Vagina (tissue), 2 donors: ENCODE measurements around the gene SLX4IP.

Experiments
- POLR2A ChIP-seq, 2 donors: fragments of 450-650 bp; IDR thresholded peaks; one replicate each; pipeline ENCODE4 v1.6.1; 2017; ENCODE audit warnings: antibody characterized with exemption in 2 of 2, mild to moderate bottlenecking in 2 of 2, moderate library complexity in 2 of 2
- POLR2AphosphoS5 ChIP-seq, 2 donors: sonication (generic); formaldehyde crosslinking; IDR thresholded peaks; one replicate each; pipeline ENCODE4 v1.9.0; 2017; ENCODE audit warnings: antibody characterized with exemption in 2 of 2, mild to moderate bottlenecking in 2 of 2, low read depth in 1 of 2; ENCODE audit not compliant: insufficient read depth in 1 of 2
- TF ChIP-seq, protein P1 (sequence below), 3 experiments: fragments of 450-650 bp in 2 of 3; fragments of 200-600 bp in 1 of 3; sonication (generic) in 1 of 3; IDR thresholded peaks; one replicate each; pipeline ENCODE4 v1.5.1; 2017 to 2019; ENCODE audit warnings: antibody characterized with exemption in 3 of 3, mild to moderate bottlenecking in 2 of 3, moderate library complexity in 2 of 3

DNA sequence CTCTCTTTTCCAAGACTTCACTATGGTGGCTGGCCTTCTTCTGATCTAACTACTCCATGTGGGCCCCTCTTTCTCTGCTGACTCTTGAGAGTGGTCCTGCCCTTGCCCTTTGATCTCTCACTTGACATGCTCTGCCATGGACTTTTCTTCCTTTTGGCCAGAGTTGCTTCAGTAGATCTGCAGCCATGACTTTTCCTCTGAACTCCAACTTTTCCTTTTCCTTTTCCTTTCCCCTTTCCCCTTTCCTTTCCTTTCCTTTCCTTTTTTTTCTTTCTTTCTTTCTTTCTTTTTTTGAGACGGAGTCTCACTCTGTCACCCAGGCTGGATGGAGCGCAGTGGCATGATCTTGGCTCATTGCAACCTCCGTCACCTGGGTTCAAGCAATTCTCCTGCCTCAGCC is 150.2 kb downstream of the SLX4IP start:
- TF ChIP-seq, protein P1, sequence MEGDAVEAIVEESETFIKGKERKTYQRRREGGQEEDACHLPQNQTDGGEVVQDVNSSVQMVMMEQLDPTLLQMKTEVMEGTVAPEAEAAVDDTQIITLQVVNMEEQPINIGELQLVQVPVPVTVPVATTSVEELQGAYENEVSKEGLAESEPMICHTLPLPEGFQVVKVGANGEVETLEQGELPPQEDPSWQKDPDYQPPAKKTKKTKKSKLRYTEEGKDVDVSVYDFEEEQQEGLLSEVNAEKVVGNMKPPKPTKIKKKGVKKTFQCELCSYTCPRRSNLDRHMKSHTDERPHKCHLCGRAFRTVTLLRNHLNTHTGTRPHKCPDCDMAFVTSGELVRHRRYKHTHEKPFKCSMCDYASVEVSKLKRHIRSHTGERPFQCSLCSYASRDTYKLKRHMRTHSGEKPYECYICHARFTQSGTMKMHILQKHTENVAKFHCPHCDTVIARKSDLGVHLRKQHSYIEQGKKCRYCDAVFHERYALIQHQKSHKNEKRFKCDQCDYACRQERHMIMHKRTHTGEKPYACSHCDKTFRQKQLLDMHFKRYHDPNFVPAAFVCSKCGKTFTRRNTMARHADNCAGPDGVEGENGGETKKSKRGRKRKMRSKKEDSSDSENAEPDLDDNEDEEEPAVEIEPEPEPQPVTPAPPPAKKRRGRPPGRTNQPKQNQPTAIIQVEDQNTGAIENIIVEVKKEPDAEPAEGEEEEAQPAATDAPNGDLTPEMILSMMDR (IDR thresholded peaks at IDR 0.05), result no peak
- TF ChIP-seq POLR2A (IDR thresholded peaks at IDR 0.05) (no peak), POLR2AphosphoS5 (IDR thresholded peaks at IDR 0.05; ENCODE audit: insufficient read depth in 1 of 2, low read depth in 1 of 2) (no peak)
